Forelimb muscle (tissue), 1 donor: ENCODE measurements around the gene DNAI1. TPM values are rescaled to one million over a fixed set of nuclear protein-coding genes. Genes with fewer than 3 reads are reported as not detected.
"Not testable (repeated sequence)": the region's sequence is repeated elsewhere in the genome, so short reads cannot be mapped to it uniquely, and the experiment has no call there.

Experiments used
- DNase-seq: peaks from one replicate; pipeline ENCODE4 v3.0.0-alpha.2; 2013; ENCODE audit warnings: low read depth
- polyA plus RNA-seq: library from polyadenylated mRNA; unstranded; fragments of 120-200 nt; gene quantifications from one replicate; pipeline ENCODE4 v1.2.1, GENCODE V29; 2013; ENCODE audit not compliant: insufficient read length

Gene DNAI1
- polyA plus RNA-seq: 0.24 TPM

- DNase-seq: peak; percentile 91
Observed at GRCh38 chr9:34458013-34458958, at the start of gene DNAI1, which contains the start of gene FAM219A. DNAI1 (plus strand) TSS chr9:34458805; CDS start chr9:34459006, 201 bp downstream. FAM219A (minus strand) TSS chr9:34458570; CDS start chr9:34458263, 307 bp downstream.

- DNase-seq: no peak
Observed at GRCh38 chr9:34409154-34409553, 49.5 kb upstream of the DNAI1 start.

- no peak for DNase-seq
Observed at GRCh38 chr9:34412336-34412735, 46.3 kb upstream of the DNAI1 start.

GRCh38 chr9:34413231-34413852, 45.3 kb upstream of the DNAI1 start:
- DNase-seq: peak; percentile 9

- no peak for DNase-seq
Observed at GRCh38 chr9:34417734-34418133, 40.9 kb upstream of the DNAI1 start.

GRCh38 chr9:34419716-34420504, 38.7 kb upstream of the DNAI1 start:
- DNase-seq: no peak

- DNase-seq: no peak
Observed at GRCh38 chr9:34426347-34427074, 32.1 kb upstream of the DNAI1 start.

- no peak for DNase-seq
Observed at GRCh38 chr9:34428325-34428958, 30.2 kb upstream of the DNAI1 start.

GRCh38 chr9:34430843-34431437, 27.7 kb upstream of the DNAI1 start:
- DNase-seq: peak; percentile 67

- no peak for DNase-seq
Observed at GRCh38 chr9:34431667-34432066, 26.9 kb upstream of the DNAI1 start.

GRCh38 chr9:34437006-34437925, 21.3 kb upstream of the DNAI1 start:
- no peak for DNase-seq

GRCh38 chr9:34437926-34438307, 20.7 kb upstream of the DNAI1 start:
- not testable (repeated sequence) for DNase-seq

- DNase-seq: not testable (repeated sequence)
Observed at GRCh38 chr9:34438465-34438864, 20.1 kb upstream of the DNAI1 start.

GRCh38 chr9:34440017-34440416, 18.6 kb upstream of the DNAI1 start:
- DNase-seq: no peak

- DNase-seq: no peak
Observed at GRCh38 chr9:34442770-34443169, 15.8 kb upstream of the DNAI1 start.

GRCh38 chr9:34443533-34443932, 15.1 kb upstream of the DNAI1 start:
- no peak for DNase-seq

GRCh38 chr9:34443976-34444375, 14.6 kb upstream of the DNAI1 start:
- DNase-seq: no peak

- DNase-seq: no peak
Observed at GRCh38 chr9:34446468-34446891, 12.1 kb upstream of the DNAI1 start.

GRCh38 chr9:34446951-34447350, 11.7 kb upstream of the DNAI1 start:
- DNase-seq: no peak
